ENCODE measurements around the gene ZNF282. TPM values are rescaled to one million over a fixed set of nuclear protein-coding genes. Genes with fewer than 3 reads are reported as not detected.

The ZNF282 gene
- total and polyA plus RNA-seq, 2 donors from 2014 or later, result 9.3 to 24.5 TPM

- intact Hi-C loops (cut with DNase I), result no loop called here
- TF ChIP-seq, protein P1, sequence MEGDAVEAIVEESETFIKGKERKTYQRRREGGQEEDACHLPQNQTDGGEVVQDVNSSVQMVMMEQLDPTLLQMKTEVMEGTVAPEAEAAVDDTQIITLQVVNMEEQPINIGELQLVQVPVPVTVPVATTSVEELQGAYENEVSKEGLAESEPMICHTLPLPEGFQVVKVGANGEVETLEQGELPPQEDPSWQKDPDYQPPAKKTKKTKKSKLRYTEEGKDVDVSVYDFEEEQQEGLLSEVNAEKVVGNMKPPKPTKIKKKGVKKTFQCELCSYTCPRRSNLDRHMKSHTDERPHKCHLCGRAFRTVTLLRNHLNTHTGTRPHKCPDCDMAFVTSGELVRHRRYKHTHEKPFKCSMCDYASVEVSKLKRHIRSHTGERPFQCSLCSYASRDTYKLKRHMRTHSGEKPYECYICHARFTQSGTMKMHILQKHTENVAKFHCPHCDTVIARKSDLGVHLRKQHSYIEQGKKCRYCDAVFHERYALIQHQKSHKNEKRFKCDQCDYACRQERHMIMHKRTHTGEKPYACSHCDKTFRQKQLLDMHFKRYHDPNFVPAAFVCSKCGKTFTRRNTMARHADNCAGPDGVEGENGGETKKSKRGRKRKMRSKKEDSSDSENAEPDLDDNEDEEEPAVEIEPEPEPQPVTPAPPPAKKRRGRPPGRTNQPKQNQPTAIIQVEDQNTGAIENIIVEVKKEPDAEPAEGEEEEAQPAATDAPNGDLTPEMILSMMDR (IDR thresholded peaks at IDR 0.05; ENCODE audit: borderline replicate concordance, extremely low read depth, insufficient read depth), result no peak
- no peaks in the 10 kb centered on the region for H3K27me3 ChIP-seq (ENCODE audit: control insufficient read depth, insufficient read depth, low read length)
Measured at GRCh38 chr7:149154056-149154455, 41.3 kb upstream of the ZNF282 start.

GRCh38 chr7:149156898-149157297, 38.4 kb upstream of the ZNF282 start:
- Histone ChIP-seq H3K9ac (ENCODE audit: low read length in 3 of 3) (no peak overlapping the region), H3K36me3 (ENCODE audit: control insufficient read depth in 2 of 3, insufficient read depth in 3 of 3, low read length in 3 of 3) (no peaks in the 10 kb centered on the region), H3K4me1 (ENCODE audit: control insufficient read depth in 2 of 3, insufficient read depth in 2 of 3, low read depth in 1 of 3, low read length in 3 of 3) (no peaks in the 10 kb centered on the region), H3K27ac (ENCODE audit: low read depth in 2 of 2, low read length in 2 of 2) (no peak overlapping the region), H3K4me3 (ENCODE audit: low read length in 3 of 3) (no peak overlapping the region), H3K27me3 (ENCODE audit: control insufficient read depth, insufficient read depth, low read length) (no peaks in the 10 kb centered on the region), H3K9me3 (ENCODE audit: control insufficient read depth in 2 of 3, insufficient read depth in 1 of 3, low read length in 3 of 3) (no peaks in the 10 kb centered on the region)
- intact Hi-C loops (cut with DNase I), result no loop called here
- TF ChIP-seq, protein P1 (IDR thresholded peaks at IDR 0.05; ENCODE audit: borderline replicate concordance, extremely low read depth, insufficient read depth), result no peak
- no peak for DNase-seq
- no peak for FAIRE-seq

More at GRCh38 chr7:149154056-149154455, 41.3 kb upstream of the ZNF282 start:
- DNase-seq (peak in 4 of 5 donors; percentile 11 to 44 (median 36)), FAIRE-seq (no peak)
- Histone ChIP-seq H3K4me1 (ENCODE audit: control insufficient read depth in 2 of 3, insufficient read depth in 2 of 3, low read depth in 1 of 3, low read length in 3 of 3) (no peaks in the 10 kb centered on the region), H3K4me3 (ENCODE audit: low read length in 3 of 3) (no peak overlapping the region), H3K27ac (ENCODE audit: low read depth in 2 of 2, low read length in 2 of 2) (no peak overlapping the region), H3K36me3 (ENCODE audit: control insufficient read depth in 2 of 3, insufficient read depth in 3 of 3, low read length in 3 of 3) (no peaks in the 10 kb centered on the region), H3K9ac (ENCODE audit: low read length in 3 of 3) (no peak overlapping the region), H3K9me3 (ENCODE audit: control insufficient read depth in 2 of 3, insufficient read depth in 1 of 3, low read length in 3 of 3) (no peaks in the 10 kb centered on the region)

DNA sequence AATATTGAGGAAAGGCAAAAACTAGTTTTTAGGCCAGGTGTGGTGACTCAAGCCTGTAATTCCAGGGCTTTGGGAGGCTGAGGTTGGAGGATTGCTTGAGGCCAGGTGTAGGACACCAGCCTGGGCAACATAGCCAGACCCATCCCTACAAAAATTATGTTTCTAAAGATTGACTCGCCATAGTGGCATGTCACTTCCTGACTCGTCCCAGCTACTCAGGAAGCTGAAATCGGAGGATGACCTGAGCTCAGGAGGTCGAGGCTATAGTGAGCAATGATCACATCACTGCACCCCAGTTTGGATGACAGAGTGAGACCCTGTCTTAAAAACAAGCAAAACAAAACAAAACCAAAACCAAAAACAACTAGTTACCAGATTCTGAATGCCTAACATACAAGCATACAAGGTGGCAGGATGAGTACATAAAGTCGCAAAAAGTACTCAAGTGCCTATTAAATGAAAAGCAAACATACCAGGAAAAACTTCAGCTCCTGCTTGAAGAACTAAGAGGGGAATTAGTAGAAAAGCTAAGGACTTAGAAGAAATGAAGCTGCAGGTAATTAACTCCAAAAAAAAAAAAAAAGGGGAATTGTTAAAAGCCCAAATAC, 34.0 kb upstream of the ZNF282 start:
- TF ChIP-seq, protein P1 (IDR thresholded peaks at IDR 0.05; ENCODE audit: borderline replicate concordance, extremely low read depth, insufficient read depth), result no peak
- FAIRE-seq, result no peak
- no peak overlapping the region for H3K27ac ChIP-seq (ENCODE audit: low read depth in 2 of 2, low read length in 2 of 2)
- intact Hi-C loops (cut with DNase I), result no loop called here
- no peak for DNase-seq
- peaks cover 0 to 10% (median 8%) of the 10 kb centered on the region in 3 donors for H3K36me3 ChIP-seq (ENCODE audit: control insufficient read depth in 2 of 3, insufficient read depth in 3 of 3, low read length in 3 of 3)
- H3K4me3 ChIP-seq (ENCODE audit: low read length in 3 of 3), result no peak overlapping the region
- no peak overlapping the region for H3K9ac ChIP-seq (ENCODE audit: low read length in 3 of 3)
- no peaks in the 10 kb centered on the region for H3K9me3 ChIP-seq (ENCODE audit: control insufficient read depth in 2 of 3, insufficient read depth in 1 of 3, low read length in 3 of 3)
- H3K27me3 ChIP-seq (ENCODE audit: control insufficient read depth, insufficient read depth, low read length), result no peaks in the 10 kb centered on the region
- no peaks in the 10 kb centered on the region for H3K4me1 ChIP-seq (ENCODE audit: control insufficient read depth in 2 of 3, insufficient read depth in 2 of 3, low read depth in 1 of 3, low read length in 3 of 3)

DNA sequence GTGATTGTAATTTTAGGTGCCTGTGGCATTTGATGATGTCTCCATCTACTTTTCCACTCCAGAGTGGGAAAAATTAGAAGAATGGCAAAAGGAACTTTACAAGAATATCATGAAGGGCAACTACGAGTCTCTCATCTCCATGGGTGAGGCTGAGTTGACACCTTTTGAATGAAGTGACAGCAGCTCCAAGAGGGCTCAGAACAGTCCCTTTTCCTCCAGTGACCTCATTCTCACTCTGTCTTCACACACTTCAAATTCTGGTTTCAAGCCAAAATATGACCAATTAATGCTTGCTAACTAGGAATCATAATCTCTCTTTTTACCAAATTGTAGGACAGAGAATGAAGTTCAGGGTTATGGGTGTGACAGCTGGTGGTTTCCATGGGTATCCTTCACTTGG, 29.2 kb upstream of the ZNF282 start:
- no peak overlapping the region for H3K4me3 ChIP-seq (ENCODE audit: low read length in 3 of 3)
- H3K27me3 ChIP-seq (ENCODE audit: control insufficient read depth, insufficient read depth, low read length), result no peaks in the 10 kb centered on the region
- TF ChIP-seq, protein P1 (IDR thresholded peaks at IDR 0.05; ENCODE audit: borderline replicate concordance, extremely low read depth, insufficient read depth), result no peak
- no peak overlapping the region for H3K27ac ChIP-seq (ENCODE audit: low read depth in 2 of 2, low read length in 2 of 2)
- intact Hi-C loops (cut with DNase I), result no loop called here
- H3K4me1 ChIP-seq (ENCODE audit: control insufficient read depth in 2 of 3, insufficient read depth in 2 of 3, low read depth in 1 of 3, low read length in 3 of 3), result no peaks in the 10 kb centered on the region
- DNase-seq, result no peak
- no peak for FAIRE-seq
- peaks cover 0 to 28% (median 25%) of the 10 kb centered on the region in 3 donors for H3K36me3 ChIP-seq (ENCODE audit: control insufficient read depth in 2 of 3, insufficient read depth in 3 of 3, low read length in 3 of 3)
- H3K9me3 ChIP-seq (ENCODE audit: control insufficient read depth in 2 of 3, insufficient read depth in 1 of 3, low read length in 3 of 3), result no peaks in the 10 kb centered on the region
- H3K9ac ChIP-seq (ENCODE audit: low read length in 3 of 3), result no peak overlapping the region
